PFSK-1 (cell line): ENCODE data around the gene GAGE12G.

ENCODE experiments used
- POLR2AphosphoS5 ChIP-seq: IDR thresholded peaks from 2 replicates; pipeline ENCODE4 v1.6.1; 2012; ENCODE audit warnings: low read depth, mild to moderate bottlenecking, control low read depth, low read length, moderate library complexity
- SIN3A ChIP-seq: IDR thresholded peaks from 2 replicates; pipeline ENCODE4 v1.6.1; 2012; ENCODE audit warnings: mild to moderate bottlenecking, low read length, moderate library complexity, borderline replicate concordance; ENCODE audit not compliant: insufficient read depth
- TAF1 ChIP-seq: IDR thresholded peaks from 2 replicates; pipeline ENCODE4 v1.6.1; 2012; ENCODE audit warnings: low read length, control low read depth, borderline replicate concordance; ENCODE audit not compliant: insufficient read depth
- TF ChIP-seq, protein P1 (sequence below), 2 experiments: IDR thresholded peaks; 2 replicates each; pipeline versions ENCODE4 v1.6.1 to v1.8.0; 2011 to 2012; ENCODE audit warnings: low read depth in 2 of 2, low read length in 2 of 2, control low read depth in 1 of 2, inconsistent platforms in 1 of 2, mild to moderate bottlenecking in 1 of 2, moderate library complexity in 1 of 2; ENCODE audit not compliant: insufficient read depth in 1 of 2

DNA sequence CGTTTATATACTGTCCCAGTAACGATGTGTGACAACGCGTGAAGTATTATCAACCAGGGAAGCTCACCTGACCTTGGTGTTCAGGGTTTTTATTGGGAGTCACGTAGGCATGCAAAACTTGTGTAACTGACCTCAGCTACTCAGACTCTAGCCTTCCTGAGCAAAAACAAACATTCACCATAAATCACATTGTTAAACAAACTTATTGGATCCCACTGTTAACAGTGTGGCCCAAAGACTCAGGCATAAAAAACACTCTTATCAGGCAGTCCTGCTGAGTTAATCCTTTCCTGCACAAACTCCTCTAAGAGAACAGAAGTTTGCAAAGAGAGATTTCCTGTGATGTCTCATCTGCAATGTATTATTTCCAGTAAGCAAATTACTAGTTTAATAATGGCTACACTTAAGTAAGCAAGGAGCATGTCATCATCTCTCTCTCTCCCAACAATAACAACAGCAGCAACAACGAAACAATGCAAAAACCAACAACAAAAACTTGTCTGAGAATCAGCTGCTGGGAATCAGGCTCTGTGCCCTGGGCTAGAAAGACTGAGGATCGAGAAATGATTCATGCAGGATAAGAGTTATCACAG, 40.6 kb downstream of the GAGE12G start:
- TF ChIP-seq, protein P1, sequence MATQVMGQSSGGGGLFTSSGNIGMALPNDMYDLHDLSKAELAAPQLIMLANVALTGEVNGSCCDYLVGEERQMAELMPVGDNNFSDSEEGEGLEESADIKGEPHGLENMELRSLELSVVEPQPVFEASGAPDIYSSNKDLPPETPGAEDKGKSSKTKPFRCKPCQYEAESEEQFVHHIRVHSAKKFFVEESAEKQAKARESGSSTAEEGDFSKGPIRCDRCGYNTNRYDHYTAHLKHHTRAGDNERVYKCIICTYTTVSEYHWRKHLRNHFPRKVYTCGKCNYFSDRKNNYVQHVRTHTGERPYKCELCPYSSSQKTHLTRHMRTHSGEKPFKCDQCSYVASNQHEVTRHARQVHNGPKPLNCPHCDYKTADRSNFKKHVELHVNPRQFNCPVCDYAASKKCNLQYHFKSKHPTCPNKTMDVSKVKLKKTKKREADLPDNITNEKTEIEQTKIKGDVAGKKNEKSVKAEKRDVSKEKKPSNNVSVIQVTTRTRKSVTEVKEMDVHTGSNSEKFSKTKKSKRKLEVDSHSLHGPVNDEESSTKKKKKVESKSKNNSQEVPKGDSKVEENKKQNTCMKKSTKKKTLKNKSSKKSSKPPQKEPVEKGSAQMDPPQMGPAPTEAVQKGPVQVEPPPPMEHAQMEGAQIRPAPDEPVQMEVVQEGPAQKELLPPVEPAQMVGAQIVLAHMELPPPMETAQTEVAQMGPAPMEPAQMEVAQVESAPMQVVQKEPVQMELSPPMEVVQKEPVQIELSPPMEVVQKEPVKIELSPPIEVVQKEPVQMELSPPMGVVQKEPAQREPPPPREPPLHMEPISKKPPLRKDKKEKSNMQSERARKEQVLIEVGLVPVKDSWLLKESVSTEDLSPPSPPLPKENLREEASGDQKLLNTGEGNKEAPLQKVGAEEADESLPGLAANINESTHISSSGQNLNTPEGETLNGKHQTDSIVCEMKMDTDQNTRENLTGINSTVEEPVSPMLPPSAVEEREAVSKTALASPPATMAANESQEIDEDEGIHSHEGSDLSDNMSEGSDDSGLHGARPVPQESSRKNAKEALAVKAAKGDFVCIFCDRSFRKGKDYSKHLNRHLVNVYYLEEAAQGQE (IDR thresholded peaks at IDR 0.05; ENCODE audit: insufficient read depth in 1 of 2, low read depth in 2 of 2, low read length in 2 of 2) = no peak
- no peak for TF ChIP-seq POLR2AphosphoS5
- TF ChIP-seq TAF1 = no peak
- TF ChIP-seq SIN3A = no peak
